ENCODE measurements around the gene SKOR1. TPM values are rescaled to one million over a fixed set of nuclear protein-coding genes. Genes with fewer than 3 reads are reported as not detected.

Gene SKOR1
- total RNA-seq, 5 donors from 2014 or later (not counting 1 experiment from before 2014, with no cell fraction given): 0.79 to 2.7 (median 1.3) TPM

- ChIA-PET POLR2A (no interaction called here), CTCF (no interaction called here)
- H3K36me3 Mint-ChIP-seq: no peaks in the 10 kb centered on the region
- ATAC-seq (replicated peaks in 1 of 4): no peak
- no peaks in the 10 kb centered on the region for H3K9me3 Mint-ChIP-seq
- WGBS (ENCODE audit: insufficient coverage): 50% methylated on average over 1 of the region's 3 CpGs
- H3K27ac Mint-ChIP-seq: no peak overlapping the region
- DNase-seq: no peak
- H3K27me3 Mint-ChIP-seq: peaks cover 3 to 7% of the 10 kb centered on the region in 2 donors
- Histone ChIP-seq H3K4me3 (ENCODE audit: control insufficient read depth in 1 of 2, extremely low read depth in 1 of 2, low read length in 1 of 2) (no peak overlapping the region), H3K36me3 (ENCODE audit: control insufficient read depth in 2 of 2, extremely low read depth in 1 of 2, insufficient read depth in 1 of 2, low read length in 1 of 2) (no peaks in the 10 kb centered on the region), H3K27ac (ENCODE audit: low read length) (no peak overlapping the region), H3K4me1 (ENCODE audit: control insufficient read depth in 1 of 2, extremely low read depth in 1 of 2, insufficient read depth in 2 of 2, low read length in 2 of 2) (no peaks in the 10 kb centered on the region), H3K9me3 (no peaks in the 10 kb centered on the region), H3K27me3 (replicated peaks in 1 of 2; ENCODE audit: control insufficient read depth in 2 of 2, extremely low read depth in 1 of 2, insufficient read depth in 2 of 2, low read length in 1 of 2) (peaks cover 0 to 3% of the 10 kb centered on the region in 2 experiments)
- H3K4me1 Mint-ChIP-seq: no peaks in the 10 kb centered on the region
- no peak overlapping the region for H3K4me3 Mint-ChIP-seq
These were observed 30.5 kb downstream of the SKOR1 start for GRCh38 chr15:67855842-67856241.

GRCh38 chr15:67857220-67857619, 31.9 kb downstream of the SKOR1 start:
- POLR2A ChIA-PET: no interaction called here
- DNase-seq (no peak), ATAC-seq (replicated peaks in 1 of 4) (no peak)
- Histone ChIP-seq H3K4me1 (ENCODE audit: control insufficient read depth in 1 of 2, extremely low read depth in 1 of 2, insufficient read depth in 2 of 2, low read length in 2 of 2) (no peaks in the 10 kb centered on the region), H3K9me3 (no peaks in the 10 kb centered on the region), H3K27me3 (replicated peaks in 1 of 2; ENCODE audit: control insufficient read depth in 2 of 2, extremely low read depth in 1 of 2, insufficient read depth in 2 of 2, low read length in 1 of 2) (peaks cover 0 to 6% of the 10 kb centered on the region in 2 experiments), H3K4me3 (ENCODE audit: control insufficient read depth in 1 of 2, extremely low read depth in 1 of 2, low read length in 1 of 2) (no peak overlapping the region), H3K27ac (ENCODE audit: low read length) (no peak overlapping the region), H3K36me3 (ENCODE audit: control insufficient read depth in 2 of 2, extremely low read depth in 1 of 2, insufficient read depth in 1 of 2, low read length in 1 of 2) (no peaks in the 10 kb centered on the region)
- no peaks in the 10 kb centered on the region for H3K4me1 Mint-ChIP-seq
- H3K36me3 Mint-ChIP-seq: no peaks in the 10 kb centered on the region
- peaks cover 5 to 7% of the 10 kb centered on the region in 2 donors for H3K27me3 Mint-ChIP-seq
- H3K27ac Mint-ChIP-seq: no peak overlapping the region
- H3K9me3 Mint-ChIP-seq: no peaks in the 10 kb centered on the region
- H3K4me3 Mint-ChIP-seq: no peak overlapping the region
- WGBS (ENCODE audit: insufficient coverage): 62% methylated on average over 2 of the region's 3 CpGs
- CTCF ChIA-PET: no interaction called here

- Histone ChIP-seq H3K27me3 (replicated peaks in 1 of 2; ENCODE audit: control insufficient read depth in 2 of 2, extremely low read depth in 1 of 2, insufficient read depth in 2 of 2, low read length in 1 of 2) (peaks cover 0 to 16% of the 10 kb centered on the region in 2 experiments), H3K27ac (ENCODE audit: low read length) (no peak overlapping the region), H3K9me3 (no peaks in the 10 kb centered on the region), H3K4me3 (ENCODE audit: control insufficient read depth in 1 of 2, extremely low read depth in 1 of 2, low read length in 1 of 2) (no peak overlapping the region), H3K4me1 (ENCODE audit: control insufficient read depth in 1 of 2, extremely low read depth in 1 of 2, insufficient read depth in 2 of 2, low read length in 2 of 2) (peaks cover 0 to 9% of the 10 kb centered on the region in 2 experiments), H3K36me3 (ENCODE audit: control insufficient read depth in 2 of 2, extremely low read depth in 1 of 2, insufficient read depth in 1 of 2, low read length in 1 of 2) (no peaks in the 10 kb centered on the region)
- Mint-ChIP-seq H3K36me3 (no peaks in the 10 kb centered on the region), H3K4me3 (no peak overlapping the region), H3K27me3 (peaks cover 4% of the 10 kb centered on the region in 2 donors), H3K27ac (no peak overlapping the region), H3K9me3 (no peaks in the 10 kb centered on the region), H3K4me1 (peaks cover 3 to 5% (median 4%) of the 10 kb centered on the region in 3 donors)
- ATAC-seq (replicated peaks in 1 of 4) (no peak), DNase-seq (no peak)
- POLR2A ChIA-PET: no interaction called here
- CTCF ChIA-PET: no interaction called here
- 76% methylated on average over 5 of the region's 5 CpGs for WGBS (ENCODE audit: insufficient coverage)
These were observed 34.1 kb downstream of the SKOR1 start for GRCh38 chr15:67859331-67859946.

GRCh38 chr15:67861983-67862382, 36.7 kb downstream of the SKOR1 start:
- Mint-ChIP-seq H3K27ac (no peak overlapping the region), H3K4me3 (no peak overlapping the region), H3K27me3 (peaks cover 4 to 18% of the 10 kb centered on the region in 2 donors), H3K36me3 (no peaks in the 10 kb centered on the region), H3K4me1 (peaks cover 3 to 5% (median 4%) of the 10 kb centered on the region in 3 donors), H3K9me3 (no peaks in the 10 kb centered on the region)
- no peak overlapping the region for H3K27ac ChIP-seq (ENCODE audit: low read length)
- H3K9me3 ChIP-seq: no peaks in the 10 kb centered on the region
- no peak overlapping the region for H3K4me3 ChIP-seq (ENCODE audit: control insufficient read depth in 1 of 2, extremely low read depth in 1 of 2, low read length in 1 of 2)
- DNase-seq (no peak), ATAC-seq (replicated peaks in 1 of 4) (no peak)
- H3K4me1 ChIP-seq (ENCODE audit: control insufficient read depth in 1 of 2, extremely low read depth in 1 of 2, insufficient read depth in 2 of 2, low read length in 2 of 2): peaks cover 0 to 9% of the 10 kb centered on the region in 2 experiments
- CTCF ChIA-PET: interaction anchor here in 1 of 2 donors (3.7 kb wide), 1 partner anchor 292 kb away, joined by 14 read pairs; no protein-coding TSS in a partner anchor
- POLR2A ChIA-PET: no interaction called here
- H3K36me3 ChIP-seq (ENCODE audit: control insufficient read depth in 2 of 2, extremely low read depth in 1 of 2, insufficient read depth in 1 of 2, low read length in 1 of 2): no peaks in the 10 kb centered on the region
- peaks cover 0 to 16% of the 10 kb centered on the region in 2 experiments for H3K27me3 ChIP-seq (replicated peaks in 1 of 2; ENCODE audit: control insufficient read depth in 2 of 2, extremely low read depth in 1 of 2, insufficient read depth in 2 of 2, low read length in 1 of 2)
- no CpG with 5 or more reads among the region's 3 CpGs for WGBS (ENCODE audit: insufficient coverage)

GRCh38 chr15:67862750-67863441, 37.6 kb downstream of the SKOR1 start:
- peaks cover 0 to 16% of the 10 kb centered on the region in 2 experiments for H3K27me3 ChIP-seq (replicated peaks in 1 of 2; ENCODE audit: control insufficient read depth in 2 of 2, extremely low read depth in 1 of 2, insufficient read depth in 2 of 2, low read length in 1 of 2)
- no peak overlapping the region for H3K4me3 ChIP-seq (ENCODE audit: control insufficient read depth in 1 of 2, extremely low read depth in 1 of 2, low read length in 1 of 2)
- peaks cover 0 to 9% of the 10 kb centered on the region in 2 experiments for H3K4me1 ChIP-seq (ENCODE audit: control insufficient read depth in 1 of 2, extremely low read depth in 1 of 2, insufficient read depth in 2 of 2, low read length in 2 of 2)
- no peak overlapping the region for H3K27ac ChIP-seq (ENCODE audit: low read length)
- Mint-ChIP-seq H3K9me3 (no peaks in the 10 kb centered on the region), H3K36me3 (no peaks in the 10 kb centered on the region), H3K4me3 (peak overlapping the region in 1 of 3 donors; percentile 67), H3K27ac (peak overlapping the region in 1 of 2 donors; percentile 31), H3K4me1 (peaks cover 3 to 5% (median 4%) of the 10 kb centered on the region in 3 donors), H3K27me3 (peaks cover 4 to 21% of the 10 kb centered on the region in 2 donors)
- no peaks in the 10 kb centered on the region for H3K36me3 ChIP-seq (ENCODE audit: control insufficient read depth in 2 of 2, extremely low read depth in 1 of 2, insufficient read depth in 1 of 2, low read length in 1 of 2)
- DNase-seq (no peak), ATAC-seq (replicated peaks in 1 of 4) (no peak)
- no peaks in the 10 kb centered on the region for H3K9me3 ChIP-seq
- ChIA-PET POLR2A (no interaction called here), CTCF (interaction anchor here (0.6 to 3.7 kb wide), 5 partner anchors 9 to 292 kb away, joined by 3 to 14 read pairs (median 3); no protein-coding TSS in a partner anchor)
- WGBS (ENCODE audit: insufficient coverage): 53% methylated on average over 11 of the region's 16 CpGs

- Mint-ChIP-seq H3K27ac (peak overlapping the region in 1 of 2 donors; percentile 31), H3K9me3 (no peaks in the 10 kb centered on the region), H3K4me3 (peak overlapping the region in 2 of 3 donors; percentile 43 to 67), H3K36me3 (no peaks in the 10 kb centered on the region), H3K27me3 (peaks cover 4 to 21% of the 10 kb centered on the region in 2 donors), H3K4me1 (peaks cover 3 to 5% (median 4%) of the 10 kb centered on the region in 3 donors)
- peaks cover 0 to 9% of the 10 kb centered on the region in 2 experiments for H3K4me1 ChIP-seq (ENCODE audit: control insufficient read depth in 1 of 2, extremely low read depth in 1 of 2, insufficient read depth in 2 of 2, low read length in 2 of 2)
- DNase-seq: peak; percentile 43 to 80 (median 62)
- ChIA-PET CTCF (interaction anchor here (0.6 to 3.7 kb wide), 6 partner anchors 9 to 291 kb away, joined by 3 to 14 read pairs (median 4); no protein-coding TSS in a partner anchor), POLR2A (no interaction called here)
- 6% methylated on average over 41 of the region's 41 CpGs for WGBS (ENCODE audit: insufficient coverage)
- H3K36me3 ChIP-seq (ENCODE audit: control insufficient read depth in 2 of 2, extremely low read depth in 1 of 2, insufficient read depth in 1 of 2, low read length in 1 of 2): no peaks in the 10 kb centered on the region
- peak; percentile 98 to 100 (median 99) for ATAC-seq (replicated peaks in 1 of 4)
- H3K27me3 ChIP-seq (replicated peaks in 1 of 2; ENCODE audit: control insufficient read depth in 2 of 2, extremely low read depth in 1 of 2, insufficient read depth in 2 of 2, low read length in 1 of 2): peaks cover 0 to 16% of the 10 kb centered on the region in 2 experiments
- H3K27ac ChIP-seq (ENCODE audit: low read length): no peak overlapping the region
- peak overlapping the region; percentile 36 to 42 for H3K4me3 ChIP-seq (ENCODE audit: control insufficient read depth in 1 of 2, extremely low read depth in 1 of 2, low read length in 1 of 2)
- H3K9me3 ChIP-seq: no peaks in the 10 kb centered on the region
These were observed 38.2 kb downstream of the SKOR1 start for GRCh38 chr15:67863442-67863987.
